GM12891 (cell line): Measurements from ENCODE around the gene ITFG1.

Experiments used
- POLR2A ChIP-seq: IDR thresholded peaks from 2 replicates; pipeline ENCODE4 v1.6.1; 2011; ENCODE audit warnings: low read depth, low read length, control low read depth
- POLR2AphosphoS5 ChIP-seq: IDR thresholded peaks from 2 replicates; pipeline ENCODE4 v1.6.1; 2011; ENCODE audit warnings: low read depth, low read length, control low read depth
- POU2F2 ChIP-seq: IDR thresholded peaks from 2 replicates; pipeline ENCODE4 v1.6.1; 2011; ENCODE audit warnings: low read depth, mild to moderate bottlenecking, control low read depth, low read length, moderate library complexity
- SPI1 ChIP-seq: IDR thresholded peaks from 2 replicates; pipeline ENCODE4 v1.6.1; 2011; ENCODE audit warnings: low read depth, low read length, control low read depth

DNA sequence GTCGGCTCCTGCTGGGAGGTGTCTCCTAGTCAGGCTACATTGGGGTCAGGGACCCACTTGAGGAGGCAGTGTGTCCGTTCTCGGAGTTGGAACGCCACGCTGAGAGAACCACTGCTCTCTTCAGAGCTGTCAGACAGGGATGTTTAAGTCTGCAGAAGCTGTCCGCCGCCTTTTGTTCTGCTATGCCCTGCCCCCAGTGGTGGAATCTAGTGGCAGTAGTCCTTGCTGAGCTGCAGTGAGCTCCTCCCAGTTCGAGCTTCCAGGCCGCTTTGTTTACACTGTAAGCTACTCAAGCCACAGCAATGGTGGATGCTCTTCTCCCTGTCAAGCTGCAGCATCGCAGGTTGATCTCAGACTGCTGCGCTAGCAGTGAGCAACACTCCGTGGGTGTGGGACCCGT, 36.0 kb downstream of the ITFG1 start:
- TF ChIP-seq POLR2A (no peak), SPI1 (no peak), POLR2AphosphoS5 (no peak), POU2F2 (no peak)
